ENCODE data around the gene CX3CR1. TPM values are rescaled to one million over a fixed set of nuclear protein-coding genes. Genes with fewer than 3 reads are reported as not detected.

Gene CX3CR1
- total and polyA plus RNA-seq, 2 of the 4 experiments (the other 2 are of a cell fraction): not detected

GRCh38 chr3:39260957-39261356, 18.9 kb downstream of the CX3CR1 start:
- dilution Hi-C loops (cut with HindIII; ENCODE audit: low sequenced_read_pairs, unreplicated experiment): no loop called here
- no peak overlapping the region for H3K27ac ChIP-seq (ENCODE audit: insufficient read depth, low read length)
- no TSS peak for BruUV-seq (replicated peaks)
- no peaks in the 10 kb centered on the region for H4K20me1 ChIP-seq (ENCODE audit: insufficient read depth, low read length)
- ATAC-seq (ENCODE audit: low read depth) (no peak), DNase-seq (peak; percentile 71)
- H3K79me1 ChIP-seq (ENCODE audit: low read depth in 1 of 2, low read length in 2 of 2): no peaks in the 10 kb centered on the region
- H3K4me3 ChIP-seq (ENCODE audit: insufficient read depth, low read depth, low read length): no peak overlapping the region
- H2AK5ac ChIP-seq (ENCODE audit: low read depth, low read length): no peak overlapping the region
- no peak overlapping the region for H3K4ac ChIP-seq (ENCODE audit: low read depth, low read length)
- no peaks in the 10 kb centered on the region for H3K9me3 ChIP-seq (ENCODE audit: control insufficient read depth, insufficient read depth, low read length)
- H2BK15ac ChIP-seq (ENCODE audit: low read depth, low read length): no peak overlapping the region
- no peak overlapping the region for H3K18ac ChIP-seq (ENCODE audit: low read depth, low read length)
- no peak overlapping the region for H3K4me2 ChIP-seq (ENCODE audit: low read depth, low read length)
- H4K8ac ChIP-seq (ENCODE audit: low read depth in 2 of 2, low read length in 2 of 2): no peak overlapping the region
- H3K14ac ChIP-seq (replicated peaks; ENCODE audit: low read depth, low read length): no peak overlapping the region
- WGBS, 2 experiments (ENCODE audit: extremely low coverage in 2 of 2, insufficient read length in 1 of 2): no CpG with 5 or more reads among the region's 7 CpGs
- no peaks in the 10 kb centered on the region for H3K9me1 ChIP-seq (ENCODE audit: insufficient read depth, low read length)
- no peak overlapping the region for H4K5ac ChIP-seq (ENCODE audit: low read depth, low read length)
- no peak overlapping the region for H2BK120ac ChIP-seq (ENCODE audit: low read depth, low read length)
- H3K23ac ChIP-seq (ENCODE audit: low read depth, low read length): no peak overlapping the region
- in situ Hi-C loops (cut with MboI; ENCODE audit: low sequenced_read_pairs): no loop called here
- no peak overlapping the region for H2AFZ ChIP-seq (replicated peaks; ENCODE audit: low read length, poor library complexity)
- no peaks in the 10 kb centered on the region for H3K36me3 ChIP-seq (ENCODE audit: control insufficient read depth, insufficient read depth, low read length)
- intact Hi-C loops (cut with micrococcal nuclease): no loop called here
- no peak overlapping the region for H3K56ac ChIP-seq (ENCODE audit: extremely low read depth, insufficient read depth, low read length)
- no peak overlapping the region for H4K91ac ChIP-seq (ENCODE audit: insufficient read depth, low read depth, low read length)
- peaks cover 27% of the 10 kb centered on the region for H3K27me3 ChIP-seq (ENCODE audit: control insufficient read depth, insufficient read depth, low read length)
- no peak overlapping the region for H2BK20ac ChIP-seq (ENCODE audit: low read depth, low read length)
- H2AK9ac ChIP-seq (replicated peaks; ENCODE audit: low read depth, low read length, poor library complexity): no peak overlapping the region
- ChIA-PET CTCF (no interaction called here), POLR2A (ENCODE audit: unreplicated experiment) (no interaction called here)
- no peaks in the 10 kb centered on the region for H3K4me1 ChIP-seq (ENCODE audit: control insufficient read depth, insufficient read depth, low read length)
- H3K9ac ChIP-seq (ENCODE audit: low read depth, low read length): no peak overlapping the region
- TF ChIP-seq MAFK (IDR thresholded peaks at IDR 0.05; ENCODE audit: low read depth, low read length) (peak; percentile 79), CEBPB (IDR thresholded peaks at IDR 0.05; ENCODE audit: low read depth, low read length) (peak; percentile 89), BHLHE40 (IDR thresholded peaks at IDR 0.05; ENCODE audit: low read depth, low read length) (no peak), MAZ (IDR thresholded peaks at IDR 0.05; ENCODE audit: borderline replicate concordance, low read depth, low read length) (no peak), MXI1 (IDR thresholded peaks at IDR 0.05; ENCODE audit: borderline replicate concordance, low read depth, low read length) (no peak), CTCF (conservative IDR thresholded peaks at IDR 0.05; ENCODE audit: low read depth, low read length) (peak; percentile 35; the same call in 1 of the 2 replicates), SMC3 (IDR thresholded peaks at IDR 0.05; ENCODE audit: low read depth, low read length) (peak; percentile 43), RAD21 (IDR thresholded peaks at IDR 0.05; ENCODE audit: low read length) (peak; percentile 40)
- no peak overlapping the region for H2BK5ac ChIP-seq (ENCODE audit: low read depth, low read length, poor library complexity, severe bottlenecking)
